HG02571 (cell line): ENCODE measurements around the gene RTF2.

Experiments used
- ATAC-seq: cut with Tn5 transposase; IDR thresholded peaks from one replicate; pipeline ENCODE4 v1.9.1; 2021; ENCODE audit warnings: mild to moderate bottlenecking, moderate library complexity; ENCODE audit not compliant: unreplicated experiment

RTF2 gene, protein sequence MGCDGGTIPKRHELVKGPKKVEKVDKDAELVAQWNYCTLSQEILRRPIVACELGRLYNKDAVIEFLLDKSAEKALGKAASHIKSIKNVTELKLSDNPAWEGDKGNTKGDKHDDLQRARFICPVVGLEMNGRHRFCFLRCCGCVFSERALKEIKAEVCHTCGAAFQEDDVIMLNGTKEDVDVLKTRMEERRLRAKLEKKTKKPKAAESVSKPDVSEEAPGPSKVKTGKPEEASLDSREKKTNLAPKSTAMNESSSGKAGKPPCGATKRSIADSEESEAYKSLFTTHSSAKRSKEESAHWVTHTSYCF

DNA sequence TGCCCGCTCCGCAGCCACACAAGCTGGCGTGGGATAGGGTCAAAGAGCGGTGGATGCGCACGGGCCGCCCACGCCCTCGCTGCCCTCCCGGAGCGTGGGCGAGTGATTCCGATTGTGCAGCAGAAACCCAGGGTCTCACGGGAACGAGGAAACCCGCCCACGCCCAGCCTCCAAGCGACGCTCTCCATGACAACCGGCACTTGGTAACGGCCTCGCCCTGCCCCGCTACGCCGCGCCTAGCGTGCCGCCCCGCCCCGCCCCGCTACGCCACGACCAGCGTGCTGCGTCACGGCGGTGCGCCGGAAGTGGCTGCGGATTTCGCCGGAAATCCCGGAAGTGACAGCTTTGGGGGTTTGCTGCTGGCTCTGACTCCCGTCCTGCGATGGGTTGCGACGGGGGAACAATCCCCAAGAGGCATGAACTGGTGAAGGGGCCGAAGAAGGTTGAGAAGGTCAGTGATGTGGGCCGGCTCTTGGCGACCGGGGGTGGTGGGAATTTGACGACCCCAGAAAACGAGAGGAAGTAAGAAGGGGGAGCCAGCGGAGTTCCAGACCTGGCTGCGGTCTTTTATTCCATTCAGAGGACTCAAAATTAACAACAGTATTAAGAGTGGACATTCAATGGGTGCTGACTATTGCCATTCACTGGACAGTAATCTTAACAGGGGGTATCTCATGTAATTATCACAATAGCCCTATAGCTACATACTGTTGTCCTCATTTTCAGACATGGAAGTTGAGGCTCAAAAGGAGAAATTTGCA is at the start of gene RTF2:
TSS of gene RTF2 (plus strand) at position 312 of the 761 bp plus-strand sequence. CDS start at position 383, 71 bp downstream.
- ATAC-seq: peak; percentile 98

DNA sequence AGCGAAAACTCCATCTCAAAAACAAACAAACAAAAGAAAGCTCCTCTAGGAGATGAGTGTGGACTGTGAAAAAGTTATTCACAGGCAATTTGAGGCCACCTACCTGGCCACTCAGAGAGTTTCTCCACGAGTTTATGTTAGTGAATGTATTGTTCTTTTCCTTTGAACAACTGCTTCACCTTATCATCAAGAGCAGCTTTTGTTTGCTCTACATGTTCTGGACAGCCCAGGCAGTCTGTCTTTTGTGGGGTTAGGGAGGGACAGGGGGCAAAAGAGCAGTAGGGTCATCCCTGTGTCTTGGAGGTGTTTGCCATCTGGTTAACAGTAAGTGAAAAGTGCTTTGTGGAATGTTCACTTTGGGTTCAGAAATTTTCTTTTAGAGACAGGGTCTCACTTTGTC is 48.4 kb upstream of the RTF2 start:
- ATAC-seq: no peak

DNA sequence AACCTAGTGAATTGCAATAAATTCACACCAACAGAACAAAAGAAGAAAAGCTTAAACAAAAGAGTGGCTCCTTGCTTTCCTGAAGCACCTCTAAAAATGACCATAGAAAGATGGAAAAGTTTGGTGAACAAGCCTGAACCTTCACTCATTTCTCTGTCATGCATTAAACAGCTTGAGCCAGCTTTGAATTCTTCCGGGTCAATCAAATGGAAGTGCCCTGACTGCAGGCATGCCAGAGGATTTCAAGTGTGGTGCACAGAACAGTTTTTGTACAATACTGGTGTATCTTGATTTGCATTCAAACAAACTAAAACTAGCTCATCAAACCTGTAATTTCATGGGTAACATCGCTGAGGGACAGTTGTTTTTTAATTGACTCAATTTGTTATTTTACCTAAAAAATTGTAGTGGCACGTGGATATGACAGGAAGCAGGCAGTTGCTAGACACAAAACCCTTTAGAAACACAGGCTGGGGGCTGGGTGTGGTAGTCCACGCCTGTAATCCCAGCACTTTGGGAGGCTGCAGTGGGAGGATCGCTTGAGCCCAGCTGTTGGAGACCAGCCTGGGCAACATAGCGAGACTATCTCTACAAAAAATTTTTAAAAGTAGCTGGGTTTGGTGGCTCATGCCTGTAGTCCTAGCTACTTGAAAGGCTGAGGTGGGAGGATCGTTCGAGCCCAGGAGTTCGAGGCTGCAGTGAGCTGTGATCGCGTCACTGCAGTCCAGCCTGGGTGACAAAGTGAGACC is 47.3 kb upstream of the RTF2 start:
- ATAC-seq: no peak

DNA sequence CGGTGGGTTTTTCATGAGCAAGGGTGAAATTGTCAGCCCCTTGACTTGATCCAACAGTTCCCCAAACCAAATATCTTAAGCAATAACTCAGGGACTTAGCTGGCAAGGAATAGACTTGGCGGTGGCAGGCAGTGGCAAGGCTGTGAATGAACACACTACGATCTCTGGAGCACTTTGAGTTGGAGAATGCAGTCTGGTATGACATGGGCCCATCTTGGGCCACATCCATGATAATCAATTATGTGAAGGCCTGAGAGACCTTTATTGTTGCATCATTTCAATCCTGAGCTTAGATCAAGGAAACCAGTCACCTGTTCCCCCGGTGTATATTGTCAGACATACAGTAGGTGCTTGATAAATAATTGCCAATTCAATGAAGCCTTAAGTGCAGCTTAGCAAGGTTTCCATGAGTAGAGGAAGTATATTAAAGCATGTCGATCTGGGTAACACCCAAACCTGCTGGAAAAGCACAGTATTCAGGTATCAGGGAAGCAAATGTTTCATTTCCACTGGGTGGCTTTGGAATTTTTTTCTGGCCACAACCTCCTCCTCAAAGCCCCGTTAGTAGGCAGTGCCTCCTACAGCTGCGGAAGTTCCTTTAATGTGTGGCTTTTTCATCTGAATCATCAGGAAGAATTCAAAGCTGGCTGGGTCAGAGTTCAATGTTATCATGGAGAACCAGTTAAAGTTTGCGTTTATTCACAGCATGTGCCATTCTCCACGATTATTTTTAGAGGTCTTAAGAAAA is 46.2 kb upstream of the RTF2 start:
- ATAC-seq: no peak

DNA sequence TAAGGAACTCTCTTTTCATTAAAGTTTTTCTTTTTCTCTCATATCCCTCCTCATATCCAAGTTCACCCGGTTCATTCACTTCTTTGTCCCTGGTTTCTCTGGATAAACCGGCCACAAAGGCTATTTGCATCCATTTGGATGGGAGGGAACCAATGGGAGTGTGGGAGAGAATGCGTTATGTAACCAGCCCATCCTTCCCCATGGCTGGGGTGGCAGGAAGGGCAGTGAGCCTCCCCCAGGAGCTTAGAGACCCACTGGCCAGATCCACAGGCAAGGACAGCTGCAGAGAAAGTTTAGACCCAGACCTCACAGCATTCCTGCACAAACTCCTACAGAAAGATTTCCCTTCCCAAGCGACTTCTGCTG is 45.6 kb upstream of the RTF2 start:
- no peak for ATAC-seq

DNA sequence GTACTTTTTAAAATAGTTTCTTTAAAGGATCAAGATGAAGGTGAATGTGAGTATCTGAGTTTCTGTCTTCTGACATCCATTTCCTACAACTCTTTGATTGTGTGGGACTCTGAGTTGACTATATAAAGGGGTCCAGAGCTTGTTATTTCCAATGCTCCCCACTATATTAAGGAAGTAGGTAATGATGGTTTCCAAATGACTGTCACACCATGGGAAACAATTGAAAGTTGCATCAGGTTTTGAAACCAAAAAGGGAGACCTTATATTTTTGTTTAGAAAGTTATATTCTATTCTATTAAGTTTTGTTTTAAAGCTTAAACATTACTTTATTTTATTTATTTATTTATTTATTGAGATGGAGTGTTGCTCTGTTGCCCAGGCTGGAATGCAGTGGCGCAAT is 45.2 kb upstream of the RTF2 start:
- ATAC-seq: no peak

DNA sequence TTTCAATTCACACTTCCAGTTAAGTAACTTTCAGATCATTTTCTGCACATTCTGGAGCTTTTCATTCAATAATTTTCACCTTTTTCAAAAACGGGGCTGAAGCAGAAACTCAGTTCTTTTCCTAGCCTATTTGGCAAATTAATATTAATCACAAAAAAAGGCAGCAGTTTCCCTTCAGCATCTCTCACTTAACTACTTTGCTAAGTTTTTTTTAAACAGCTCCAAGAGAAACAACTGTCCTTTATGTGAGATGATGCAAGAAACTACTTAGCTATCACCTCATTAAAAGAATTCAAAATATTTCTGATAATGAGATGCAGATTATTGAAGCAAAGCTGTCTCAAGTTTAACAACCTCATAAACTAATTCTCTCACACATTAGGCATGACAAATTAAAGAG is 44.5 kb upstream of the RTF2 start:
- ATAC-seq: no peak

DNA sequence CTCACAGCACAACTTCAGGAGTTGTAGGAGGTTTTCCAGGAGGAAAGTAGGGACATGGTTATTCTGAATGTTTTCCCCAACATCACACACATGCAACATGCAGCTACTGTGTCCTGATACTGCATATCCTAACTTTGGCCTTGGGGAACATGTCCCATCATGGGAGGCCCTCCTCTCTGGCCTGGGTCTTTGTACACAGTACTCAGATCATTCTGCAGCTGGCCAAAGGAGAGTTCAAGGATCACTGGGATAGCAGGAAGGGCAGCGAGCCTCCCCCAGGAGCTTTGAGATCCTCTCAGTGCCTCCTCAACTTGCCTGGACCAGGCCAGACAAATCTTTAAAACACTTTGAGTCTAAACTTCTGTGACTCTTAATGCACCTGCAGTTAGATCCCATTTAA is 43.5 kb upstream of the RTF2 start:
- ATAC-seq: no peak

DNA sequence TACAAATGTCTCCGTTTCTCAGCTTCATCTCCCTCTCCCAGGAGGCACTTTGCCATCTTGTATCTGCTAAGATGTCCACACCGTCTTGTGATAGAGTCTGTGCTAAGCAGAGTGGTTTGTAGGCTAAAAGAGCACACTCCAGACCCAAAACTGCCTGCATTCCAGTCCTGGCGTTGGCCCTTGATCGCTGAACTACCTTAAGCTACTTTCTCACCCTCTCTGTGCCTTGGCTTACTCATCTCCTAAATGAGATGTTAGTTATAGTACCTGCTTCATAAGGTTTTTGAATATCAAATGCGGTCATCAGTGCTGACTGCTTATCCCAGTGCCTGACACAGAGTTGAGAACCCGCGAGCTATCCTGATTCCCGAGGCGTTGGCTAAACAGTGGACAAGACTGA is 42.4 kb upstream of the RTF2 start:
- ATAC-seq: no peak

DNA sequence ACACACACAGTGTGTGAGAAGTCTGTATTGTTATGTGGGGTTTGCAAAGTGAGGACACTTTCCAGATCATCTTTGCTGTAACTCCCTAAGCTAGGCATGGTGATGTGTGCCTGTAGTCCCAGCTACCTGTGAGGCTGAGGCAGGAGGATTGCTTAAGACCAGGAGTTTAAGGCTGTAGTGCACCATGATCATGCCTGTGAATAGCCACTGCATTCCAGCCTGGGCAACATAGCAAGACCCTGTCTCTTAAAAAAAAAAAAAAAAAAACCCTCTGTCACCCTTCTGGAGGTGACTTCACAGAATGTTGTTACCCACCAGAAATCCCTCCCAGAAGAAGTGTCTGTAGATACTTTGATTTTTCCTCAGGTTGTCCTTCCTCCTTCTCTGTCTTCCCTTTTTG is 41.5 kb upstream of the RTF2 start:
- ATAC-seq: no peak

DNA sequence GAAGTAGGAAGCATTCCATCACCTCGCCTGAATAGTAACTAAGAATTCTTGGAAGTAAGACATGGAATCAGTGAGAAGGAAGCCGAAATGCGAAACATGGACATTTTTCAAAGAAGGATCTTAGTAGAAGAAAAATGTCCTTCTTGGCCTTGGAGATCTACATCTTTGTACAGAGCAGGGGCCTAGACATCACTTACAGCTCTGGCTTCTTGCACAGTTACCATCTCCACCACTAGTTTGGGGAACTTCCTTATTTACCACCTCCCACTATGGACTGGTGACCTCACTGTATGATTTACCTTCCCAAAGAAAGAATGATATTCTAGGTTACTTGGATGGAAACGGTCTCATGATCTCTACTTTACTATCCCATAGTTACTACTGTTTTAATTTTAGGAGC is 40.6 kb upstream of the RTF2 start:
- no peak for ATAC-seq

DNA sequence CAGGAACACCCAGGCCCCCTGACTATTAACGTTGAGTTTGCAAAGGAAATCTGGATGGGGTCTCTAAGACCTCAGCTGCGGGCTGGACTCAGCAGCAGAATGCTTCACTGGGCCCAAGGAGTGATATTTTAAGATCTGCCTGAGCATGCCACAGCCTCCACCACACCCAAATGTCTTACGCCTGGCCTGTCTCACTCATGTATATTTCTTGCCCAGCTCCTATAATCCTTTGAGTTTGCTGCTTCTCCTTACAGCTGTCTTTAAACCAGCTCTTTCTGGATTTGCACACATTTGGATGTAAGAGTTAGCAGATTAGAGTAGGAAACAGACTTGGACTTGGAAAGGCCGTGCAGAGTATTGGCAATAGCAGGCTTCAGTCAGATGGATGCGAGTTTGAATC is 40.0 kb upstream of the RTF2 start:
- no peak for ATAC-seq

DNA sequence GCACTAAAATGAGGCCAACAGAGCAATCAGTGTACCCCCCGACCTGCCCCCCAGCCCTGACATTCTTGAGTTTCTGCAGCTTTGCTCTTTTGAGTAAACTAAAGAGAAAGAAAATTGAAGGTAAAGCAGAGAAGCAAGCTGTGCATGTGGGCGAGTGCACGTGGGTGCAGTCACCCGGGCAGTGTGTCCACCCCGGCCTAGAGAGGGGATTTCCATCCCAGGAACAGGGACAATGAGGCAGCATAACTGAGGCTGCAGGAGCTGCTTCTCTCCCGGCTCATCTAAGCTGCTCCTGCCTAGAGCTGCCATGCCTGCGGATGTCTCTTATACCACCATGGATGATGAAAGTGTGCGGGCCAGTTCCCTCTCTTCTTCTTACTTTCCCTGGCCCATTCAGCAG is 39.5 kb upstream of the RTF2 start:
- ATAC-seq: no peak

DNA sequence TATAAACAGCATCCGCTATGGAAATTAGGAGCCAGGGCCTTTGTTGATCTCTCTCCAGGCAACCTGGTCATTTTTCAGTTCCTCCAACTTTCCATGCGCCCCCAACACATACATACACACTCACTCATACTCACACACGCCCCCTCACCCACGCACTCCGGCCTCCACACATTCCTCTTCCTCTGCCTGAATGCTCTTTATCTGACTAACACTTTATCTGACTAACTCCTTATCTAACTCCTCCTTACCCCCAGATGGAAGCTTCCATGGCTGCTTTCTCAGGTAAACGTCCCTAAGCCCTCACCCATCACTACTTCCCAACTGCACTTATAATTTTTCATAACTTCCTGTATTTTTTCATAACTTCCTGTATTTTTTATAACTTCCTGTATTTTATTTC is 38.9 kb upstream of the RTF2 start:
- no peak for ATAC-seq

DNA sequence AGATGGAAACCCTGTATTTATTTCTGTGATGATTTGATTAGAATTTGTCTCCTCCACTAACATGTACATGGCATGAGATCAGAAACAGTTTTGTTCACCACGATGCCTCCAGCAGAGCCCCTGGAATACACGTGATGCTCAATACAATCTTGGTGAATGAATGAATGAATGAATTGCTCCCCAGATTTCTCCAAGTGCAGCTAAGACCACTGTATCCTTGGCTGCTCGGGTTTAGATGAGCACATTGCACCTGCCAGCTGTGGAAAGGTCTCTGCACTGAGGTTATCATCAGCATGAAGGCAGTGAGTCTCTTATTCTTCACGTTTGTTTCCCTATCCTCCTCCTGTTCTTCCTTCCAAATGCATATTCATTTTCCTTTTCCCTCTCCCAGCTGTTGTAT is 38.5 kb upstream of the RTF2 start:
- no peak for ATAC-seq

DNA sequence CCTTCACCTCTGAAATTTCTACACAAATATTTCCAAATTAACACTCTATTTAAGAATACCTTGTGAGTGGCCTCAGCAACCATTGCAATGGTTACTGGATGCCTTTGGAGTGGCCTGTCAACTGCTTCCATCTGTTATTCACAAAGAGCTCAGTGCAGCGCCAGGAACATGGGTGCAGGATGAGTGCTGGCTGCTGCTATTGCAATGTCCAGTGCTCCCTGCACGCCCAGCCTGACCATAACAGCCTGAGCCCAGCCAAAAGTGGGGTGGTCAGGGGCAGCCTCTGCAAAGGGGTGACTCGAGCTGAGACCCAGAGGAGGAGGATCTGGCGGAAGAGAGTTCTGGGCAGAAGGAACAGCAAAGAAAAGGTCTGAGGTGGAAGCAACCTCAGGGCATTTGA is 38.0 kb upstream of the RTF2 start:
- no peak for ATAC-seq

DNA sequence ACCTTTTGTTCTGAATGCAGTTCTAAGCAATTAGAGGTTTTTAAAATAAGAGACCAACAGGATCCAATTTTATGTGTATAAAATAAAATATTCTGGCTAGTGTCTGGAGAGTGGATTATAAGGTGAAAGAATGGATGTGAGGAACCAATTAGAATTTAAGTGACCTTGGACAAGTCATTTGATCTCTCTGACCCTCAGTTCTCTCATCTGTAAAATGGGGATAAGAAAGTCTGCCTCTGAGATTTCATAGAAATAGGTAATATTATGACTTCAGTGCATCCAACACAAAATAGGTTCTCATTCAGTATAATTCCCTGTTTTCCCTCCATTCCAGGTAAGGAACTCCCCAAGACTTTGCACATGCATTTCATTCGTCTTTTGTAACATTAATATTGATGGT is 37.5 kb upstream of the RTF2 start:
- no peak for ATAC-seq

DNA sequence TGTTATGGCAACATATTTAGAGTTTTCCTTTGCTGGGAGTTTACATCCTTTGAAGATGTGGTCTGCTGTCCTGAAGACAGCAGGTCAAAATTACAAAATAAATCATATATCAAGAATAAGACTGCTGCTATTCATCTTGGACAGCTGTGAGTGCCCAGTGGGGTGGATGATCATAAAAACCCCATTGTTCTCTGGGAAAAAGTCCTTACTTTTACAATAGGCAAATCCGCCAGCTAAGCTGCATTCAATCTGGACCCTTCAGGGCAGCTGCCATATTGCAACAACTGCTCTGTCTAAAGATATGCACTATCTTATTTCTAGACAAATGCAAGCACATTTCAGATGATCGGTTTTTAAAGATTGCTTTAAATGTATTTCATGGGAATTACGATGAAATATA is 37.0 kb upstream of the RTF2 start:
- ATAC-seq: no peak

DNA sequence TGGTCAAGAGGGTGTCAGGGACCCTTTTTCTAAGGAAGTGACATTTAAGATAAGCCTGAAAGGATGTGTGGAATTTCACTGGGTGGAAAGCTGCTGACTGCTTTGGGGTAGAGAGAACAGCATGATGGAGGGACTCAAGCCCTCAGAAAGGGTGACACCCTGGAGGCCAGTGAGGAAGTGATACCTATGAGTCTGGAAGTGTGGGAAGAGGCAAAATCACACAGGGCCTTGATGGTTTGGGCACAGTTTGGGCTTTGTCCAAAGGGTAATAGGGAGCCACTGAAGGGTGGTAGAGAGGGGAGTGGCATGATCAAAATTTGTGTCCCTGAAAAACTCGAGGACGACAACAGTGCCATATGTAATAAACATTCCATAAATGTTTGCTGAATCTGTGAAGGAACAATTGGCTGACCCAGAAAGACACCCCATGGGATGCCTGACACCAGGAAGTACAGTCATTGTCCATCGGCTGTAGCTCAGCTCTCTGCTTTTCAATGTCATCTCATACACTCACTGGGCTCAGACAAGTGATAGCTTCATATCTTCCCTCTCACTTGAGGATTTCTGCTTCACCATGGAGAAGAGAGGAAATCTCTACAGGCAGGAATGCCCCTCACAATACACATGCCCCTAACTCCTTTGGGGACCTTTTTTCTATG is 35.1 kb upstream of the RTF2 start:
- ATAC-seq: no peak

DNA sequence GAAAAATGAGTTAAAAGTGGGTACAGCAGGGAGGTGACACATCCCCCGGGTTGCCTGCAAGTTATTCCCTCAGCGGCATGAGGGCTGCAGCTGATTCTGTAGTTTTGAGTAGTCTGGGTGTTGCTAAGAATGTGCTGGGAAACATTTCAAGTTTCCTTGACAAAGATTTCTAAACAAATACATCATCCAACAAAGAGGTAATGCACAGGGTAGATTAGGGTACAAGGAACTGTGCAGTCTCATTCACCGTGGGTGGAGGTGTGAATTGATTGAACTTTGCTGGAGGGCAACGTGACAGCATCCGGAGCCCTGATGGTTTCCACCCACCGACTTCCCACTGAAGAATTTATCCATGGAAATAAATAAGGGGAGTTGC is 34.6 kb upstream of the RTF2 start:
- ATAC-seq: no peak
